HepG2 (cell line): ENCODE results near the gene ARHGEF40. TPM values are rescaled to one million over a fixed set of nuclear protein-coding genes. Genes with fewer than 3 reads are reported as not detected.
A peak's percentile ranks its signal among the peaks of the same experiment; 100 is the strongest.

Experiments
- ARID4A ChIP-seq: sonication (generic); formaldehyde crosslinking; IDR thresholded peaks from 2 replicates; pipeline ENCODE4 v1.5.0; 2020; ENCODE audit warnings: mild to moderate bottlenecking, missing genetic modification reagents, borderline replicate concordance
- HMG20A ChIP-seq: IDR thresholded peaks from 2 replicates; pipeline ENCODE4 v1.6.1; 2016; ENCODE audit warnings: borderline replicate concordance
- KMT2A ChIP-seq: sonication (generic); formaldehyde crosslinking; IDR thresholded peaks from 2 replicates; pipeline ENCODE4 v1.4.0; 2020; ENCODE audit warnings: missing genetic modification reagents
- MBD4 ChIP-seq: IDR thresholded peaks from 2 replicates; pipeline ENCODE4 v1.6.1; 2012; ENCODE audit warnings: low read length, inconsistent platforms, borderline replicate concordance
- NFRKB ChIP-seq: fragments of 450-650 bp; IDR thresholded peaks from 2 replicates; pipeline ENCODE4 v1.6.1; 2017
- RERE ChIP-seq: IDR thresholded peaks from 2 replicates; pipeline ENCODE4 v1.6.1; 2016; ENCODE audit warnings: low read depth, missing genetic modification reagents, missing compliant biosample characterization
- SATB2 ChIP-seq: sonication (generic); formaldehyde crosslinking; IDR thresholded peaks from 2 replicates; pipeline ENCODE4 v1.5.0; 2020; ENCODE audit warnings: missing genetic modification reagents
- TBX2 ChIP-seq: sonication (generic); formaldehyde crosslinking; IDR thresholded peaks from 2 replicates; pipeline ENCODE4 v1.5.0; 2020; ENCODE audit warnings: missing genetic modification reagents, mild to moderate bottlenecking, borderline replicate concordance
- TRIM22 ChIP-seq: fragments of 450-650 bp; IDR thresholded peaks from 2 replicates; pipeline ENCODE4 v1.6.1; 2017
- U2AF1 ChIP-seq: fragments of 200-400 bp; formaldehyde crosslinking; optimal IDR thresholded peaks from 2 replicates; pipeline ENCODE3; 2017; ENCODE audit warnings: mild to moderate bottlenecking, low read depth, low read length
- ZBTB2 ChIP-seq: sonication (generic); formaldehyde crosslinking; IDR thresholded peaks from 2 replicates; pipeline ENCODE4 v1.8.0; 2022; ENCODE audit warnings: low read depth, missing genetic modification reagents
- ZKSCAN8 ChIP-seq: IDR thresholded peaks from 2 replicates; pipeline ENCODE4 v1.6.1; 2016; ENCODE audit warnings: borderline replicate concordance, missing genetic modification reagents, missing compliant biosample characterization
- ZNF256 ChIP-seq: sonication (generic); formaldehyde crosslinking; conservative IDR thresholded peaks from 2 replicates; pipeline ENCODE4 v1.4.0; 2020; ENCODE audit warnings: missing genetic modification reagents
- ZNF547 ChIP-seq: sonication (generic); formaldehyde crosslinking; IDR thresholded peaks from 2 replicates; pipeline ENCODE4 v1.5.1; 2020; ENCODE audit warnings: mild to moderate bottlenecking, missing genetic modification reagents
- ZNF766 ChIP-seq: sonication (generic); formaldehyde crosslinking; IDR thresholded peaks from 2 replicates; pipeline ENCODE4 v1.5.0; 2020; ENCODE audit warnings: missing genetic modification reagents, borderline replicate concordance
- ZSCAN25 ChIP-seq: sonication (generic); formaldehyde crosslinking; IDR thresholded peaks from 2 replicates; pipeline ENCODE4 v1.8.0; 2022; ENCODE audit warnings: mild to moderate bottlenecking, missing genetic modification reagents
- ZSCAN29 ChIP-seq: sonication (generic); formaldehyde crosslinking; conservative IDR thresholded peaks from 2 replicates; pipeline ENCODE4 v1.4.0; 2020; ENCODE audit warnings: mild to moderate bottlenecking, missing genetic modification reagents
- polyA plus RNA-seq, 8 experiments: library from polyadenylated mRNA; depleted of rRNA in 3 of 8; stranded (reverse) in 7 of 8; unstranded in 1 of 8; fragments of >200 nt; fragmentation: Illumina TruSeq in 4 of 8; extraction: Trizol in 4 of 8; gene quantifications; 2 replicates each; pipeline versions ENCODE4 v1.2.1 to v1.2.3, GENCODE V29; 2011 to 2016; ENCODE audit warnings: low read depth in 4 of 8, missing spikeins in 1 of 8, mixed read lengths in 1 of 8; ENCODE audit not compliant: insufficient read depth in 1 of 8
- total RNA-seq, 5 experiments: library from RNA; depleted of rRNA; stranded (reverse); fragments of >200 nt; fragmentation: Illumina TruSeq; extraction: Trizol; gene quantifications; 2 replicates each; pipeline ENCODE4 v1.2.3, GENCODE V29; 2016; ENCODE audit warnings: low read depth in 1 of 5

The ARHGEF40 gene
- total and polyA plus RNA-seq, 2 of the 13 experiments (the other 11 are each of a cell fraction or from before 2014, with no cell fraction given): 28.1 to 78.1 TPM

GRCh38 chr14:21068521-21069387 is 1.4 kb upstream of the ARHGEF40 start (continued):
- TF ChIP-seq ARID4A (CRISPR knock-in tag) (no peak; the same call in 1 of the 2 replicates), TBX2 (CRISPR knock-in tag) (no peak), ZSCAN25 (CRISPR knock-in tag) (peak; percentile 56; the same call in 1 of the 2 replicates), ZSCAN29 (no peak), KMT2A (0 out of 2 replicates have a peak, but pooled peaks have one; percentile 55), U2AF1 (no peak), ZKSCAN8 (CRISPR knock-in tag) (0 out of 2 replicates have a peak, but pooled peaks have one; percentile 30), HMG20A (no peak), MBD4 (no peak), ZNF256 (CRISPR knock-in tag) (no peak), ZBTB2 (CRISPR knock-in tag) (no peak), NFRKB (no peak), RERE (CRISPR knock-in tag) (no peak), SATB2 (CRISPR knock-in tag) (no peak), ZNF547 (peak; percentile 71; the same call in 1 of the 2 replicates), ZNF766 (no peak), TRIM22 (no peak)
